ENCODE data around the gene COX6B2. TPM values are rescaled to one million over a fixed set of nuclear protein-coding genes. Genes with fewer than 3 reads are reported as not detected.
"Not testable (repeated sequence)": the region's sequence is repeated elsewhere in the genome, so short reads cannot be mapped to it uniquely, and the experiment has no call there.

Gene COX6B2, protein sequence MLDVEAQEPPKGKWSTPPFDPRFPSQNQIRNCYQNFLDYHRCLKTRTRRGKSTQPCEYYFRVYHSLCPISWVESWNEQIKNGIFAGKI
- 0.78 TPM for polyA plus RNA-seq (ENCODE audit: insufficient read length)
- long read RNA-seq, donor 1, result 0 reads
- long read RNA-seq, donor 2, result 0 reads
- long read RNA-seq, donor 3, result 0 reads
- long read RNA-seq, donor 4, result 0 reads
- long read RNA-seq, donor 5, result 0 reads
- long read RNA-seq, donor 6, result 0 reads
- long read RNA-seq, donor 7, result 0 reads
- long read RNA-seq, donor 8, result 0 reads

DNA sequence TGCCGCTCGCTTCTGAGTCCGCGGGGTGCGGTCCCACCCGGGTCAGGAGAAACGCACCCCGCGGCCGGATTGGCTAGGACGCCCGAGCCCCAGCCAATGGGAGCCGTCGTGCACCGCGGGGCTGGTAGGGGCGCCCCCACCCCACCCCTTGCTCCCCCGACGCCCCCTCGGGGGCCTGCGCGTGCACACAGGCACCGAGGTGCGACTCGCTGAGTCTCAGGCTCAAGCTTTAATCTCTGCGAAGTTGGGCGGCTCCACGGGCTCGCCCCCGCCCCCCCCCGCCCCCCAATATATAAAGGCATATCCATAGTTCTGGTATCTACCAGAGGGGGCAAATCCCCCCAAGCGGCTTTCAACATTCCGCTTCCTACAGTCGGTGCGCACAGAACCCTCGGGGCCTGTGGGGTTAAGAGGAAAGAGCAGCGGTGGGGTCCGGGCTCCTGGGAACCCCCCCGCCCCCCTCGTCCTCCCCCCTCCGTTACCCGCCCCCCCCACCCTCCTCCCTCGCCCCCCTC, at the start of gene COX6B2:
Gene COX6B2, minus strand, starts transcription at position 22 of the 515 bp plus-strand sequence. CDS start 198 bp downstream, outside the sequence.
- DNase-seq, result no peak

DNA sequence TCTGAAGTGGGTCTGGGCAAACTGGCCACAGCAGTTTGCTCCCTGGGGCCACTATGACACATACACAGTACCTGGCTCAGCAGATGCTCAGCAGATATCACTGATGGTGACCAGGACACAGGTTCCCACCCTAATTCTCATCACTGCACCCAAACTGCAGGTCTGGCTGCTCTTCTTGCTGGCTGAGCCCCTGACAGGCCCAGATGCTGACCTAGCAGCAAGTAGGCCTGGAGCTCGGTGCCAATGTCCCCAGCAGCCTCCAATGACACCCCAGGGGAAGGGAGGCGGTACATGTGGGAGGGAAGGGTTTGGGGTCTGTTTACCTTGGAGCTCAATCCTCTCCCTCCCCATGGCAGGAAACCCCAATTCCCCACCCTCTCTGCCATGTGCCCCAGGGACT, 48.0 kb upstream of the COX6B2 start:
- DNase-seq, result no peak

DNA sequence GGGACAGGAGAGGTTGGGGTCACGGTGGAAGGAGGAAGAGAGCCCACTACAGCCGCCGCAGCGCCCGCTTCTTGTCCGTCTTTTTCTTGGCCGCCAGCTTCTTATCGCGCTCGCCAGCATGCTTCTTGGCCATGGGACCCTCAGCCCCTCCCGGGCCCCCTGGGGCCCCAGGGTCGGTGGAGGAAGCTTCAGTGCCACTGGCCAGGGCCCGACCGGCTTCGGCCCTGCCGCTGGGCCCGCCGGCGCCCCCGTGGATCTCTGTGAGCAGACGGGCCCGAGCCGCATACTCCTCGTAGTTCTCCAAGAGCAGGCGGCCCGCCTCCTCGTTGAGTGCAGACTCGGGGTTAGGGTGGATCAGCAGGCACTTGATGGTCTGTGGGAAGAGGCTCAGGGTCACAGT, 46.9 kb upstream of the COX6B2 start:
- not testable (repeated sequence) for DNase-seq

DNA sequence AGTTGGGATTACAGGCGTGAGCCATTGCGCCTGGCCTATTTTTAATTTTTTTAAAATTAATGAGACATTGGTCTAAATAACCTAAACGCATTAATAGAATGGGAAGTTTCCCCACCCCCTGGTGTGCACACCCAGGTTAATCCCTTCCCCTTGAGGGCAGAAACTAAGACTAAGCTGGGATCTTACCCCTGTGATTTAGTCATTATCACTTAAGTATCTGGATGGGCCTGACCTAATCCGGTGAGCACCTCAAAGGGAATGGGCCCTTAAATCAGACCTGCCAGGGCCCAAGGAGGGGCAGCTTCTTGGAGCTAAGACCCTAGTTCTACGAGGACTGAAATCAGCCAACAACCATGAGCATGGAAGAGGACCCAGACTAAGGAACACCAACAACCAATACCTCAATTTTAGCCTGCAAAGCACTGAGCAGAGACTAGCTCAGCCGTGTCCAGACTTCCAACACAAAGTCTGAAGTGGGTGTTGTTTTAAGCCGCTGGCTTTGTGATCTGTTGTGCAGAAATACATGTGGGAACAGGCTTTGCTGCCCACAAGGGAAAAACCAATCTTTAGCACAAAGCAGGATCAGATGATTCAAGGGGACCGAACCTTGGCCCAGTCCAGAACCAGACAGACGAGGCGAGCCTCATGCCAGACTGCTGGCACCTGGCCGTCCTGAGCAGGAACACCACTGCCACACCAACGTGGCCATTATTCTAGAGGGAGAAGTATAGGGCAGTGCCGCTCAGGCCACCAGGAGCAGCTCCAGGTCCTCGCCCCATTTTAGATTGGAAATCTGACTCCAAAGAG, 46.0 kb upstream of the COX6B2 start:
- no peak for DNase-seq

DNA sequence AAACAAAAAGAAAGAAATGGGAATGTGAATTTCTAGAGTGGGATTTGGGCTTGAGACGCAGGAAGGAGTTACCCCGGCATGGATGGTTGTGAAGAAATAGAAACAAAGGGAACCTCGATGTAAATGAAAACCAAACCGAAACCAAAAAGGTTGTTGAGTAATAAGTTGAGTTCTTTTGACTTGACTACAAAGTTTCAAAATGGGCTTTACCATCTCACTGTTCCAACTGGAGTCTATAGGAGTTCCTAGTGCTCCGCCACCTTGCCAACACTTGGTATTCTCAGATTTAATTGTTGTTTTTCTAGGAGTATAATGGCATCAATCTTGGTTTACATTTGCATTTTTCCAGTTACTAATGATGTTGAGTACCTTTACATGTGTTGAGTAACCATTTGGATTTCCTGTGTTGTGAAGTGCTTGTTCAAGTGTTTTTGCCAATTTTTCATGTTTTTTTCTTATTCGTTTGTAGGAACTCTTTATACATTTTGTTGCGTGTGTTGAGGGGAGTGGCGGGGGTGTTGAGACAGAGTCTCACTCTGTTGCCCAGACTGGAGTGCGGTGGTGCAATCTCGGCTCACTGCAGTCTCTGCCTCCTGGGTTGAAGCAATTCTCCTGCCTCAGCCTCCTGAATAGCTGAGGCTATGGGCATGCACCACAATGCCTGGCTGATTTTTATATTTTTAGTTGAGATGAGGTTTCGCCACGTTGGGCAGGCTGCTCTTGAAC, 43.8 kb upstream of the COX6B2 start:
- no peak for DNase-seq

DNA sequence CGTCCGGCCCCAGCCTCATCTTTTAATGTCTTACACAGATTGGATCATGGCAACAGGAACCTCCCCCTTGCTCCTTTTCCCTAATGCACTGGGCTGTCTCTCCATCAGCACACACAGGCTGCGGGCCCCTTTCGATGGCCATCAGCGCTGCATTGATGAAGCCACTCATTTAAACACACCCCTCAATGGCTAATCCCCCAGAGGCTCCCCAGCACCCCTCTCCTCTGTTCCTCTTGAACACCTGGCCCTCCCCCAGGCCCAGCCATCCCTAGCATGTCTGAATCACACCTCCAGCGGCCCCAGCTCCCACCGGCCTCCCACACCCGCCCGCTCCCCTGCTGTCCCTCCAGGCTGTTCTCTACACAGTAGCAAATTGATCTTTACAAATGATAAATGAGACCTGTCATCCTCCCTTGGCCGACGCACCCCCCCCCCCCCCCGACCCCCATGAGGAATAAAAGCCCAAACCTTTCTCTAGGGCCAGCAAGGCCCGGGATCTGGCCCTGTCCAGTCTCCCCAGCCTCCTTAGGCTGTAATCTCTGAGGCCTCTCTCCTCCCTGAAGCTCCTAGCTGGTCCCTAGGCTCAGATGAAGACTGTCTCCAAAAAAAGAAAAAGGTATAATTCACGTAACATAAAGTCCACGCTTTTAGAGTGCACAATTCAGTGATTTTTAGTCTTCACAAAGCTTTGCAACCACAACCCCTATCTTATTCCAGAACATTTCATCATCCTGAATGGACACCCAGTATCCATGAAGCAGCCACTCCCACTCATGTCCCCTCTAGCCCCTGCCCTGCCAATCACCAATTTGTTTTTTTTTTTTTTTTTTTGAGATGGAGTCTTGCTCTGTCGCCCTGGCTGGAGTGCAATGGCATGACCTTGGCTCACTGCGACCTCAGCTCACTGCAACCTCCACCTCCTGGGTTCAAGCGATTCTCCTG, 38.6 kb upstream of the COX6B2 start:
- no peak for DNase-seq

DNA sequence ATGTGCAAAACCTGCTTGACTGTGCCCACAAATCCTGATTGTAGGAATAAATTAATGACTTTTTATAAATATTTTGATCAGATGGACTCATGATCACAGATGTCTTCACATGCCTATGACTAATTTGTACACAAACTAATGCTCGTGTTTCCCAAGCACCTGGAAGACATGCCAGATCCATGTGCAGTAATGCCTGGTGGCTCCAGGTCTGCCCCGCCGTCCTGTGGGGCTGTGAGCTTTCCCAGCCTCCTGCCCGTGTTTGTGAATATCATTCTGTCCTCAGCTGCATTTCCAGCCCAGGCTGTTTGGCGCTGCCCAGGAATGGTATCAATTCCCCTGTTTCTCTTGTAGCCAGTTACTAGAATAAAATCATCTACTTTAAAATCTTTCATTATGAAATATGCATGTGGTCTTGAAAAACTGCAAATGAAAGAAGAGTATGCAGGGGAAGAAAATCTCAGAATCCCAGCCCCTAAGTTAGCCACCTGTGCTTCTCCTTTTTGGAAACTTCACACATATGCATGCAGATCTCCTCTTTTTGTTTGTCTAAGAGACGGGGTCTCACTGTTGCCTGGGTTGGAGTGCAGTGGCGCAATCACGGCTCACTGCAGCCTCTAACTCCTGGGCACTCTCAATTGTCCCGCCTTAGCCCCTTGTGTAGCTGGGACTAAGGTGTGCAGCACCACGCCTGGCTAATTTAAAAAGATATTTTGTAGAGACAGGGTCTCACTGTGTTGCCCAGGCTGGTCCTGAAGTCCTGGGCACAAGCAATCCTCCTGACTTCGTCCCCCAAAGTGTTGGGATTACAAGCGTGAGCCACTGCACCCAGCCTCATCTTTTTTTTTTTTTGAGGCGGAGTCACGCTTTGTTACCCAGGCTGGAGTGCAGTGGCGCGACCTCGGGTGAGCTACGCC, 37.4 kb upstream of the COX6B2 start:
- DNase-seq, result no peak

DNA sequence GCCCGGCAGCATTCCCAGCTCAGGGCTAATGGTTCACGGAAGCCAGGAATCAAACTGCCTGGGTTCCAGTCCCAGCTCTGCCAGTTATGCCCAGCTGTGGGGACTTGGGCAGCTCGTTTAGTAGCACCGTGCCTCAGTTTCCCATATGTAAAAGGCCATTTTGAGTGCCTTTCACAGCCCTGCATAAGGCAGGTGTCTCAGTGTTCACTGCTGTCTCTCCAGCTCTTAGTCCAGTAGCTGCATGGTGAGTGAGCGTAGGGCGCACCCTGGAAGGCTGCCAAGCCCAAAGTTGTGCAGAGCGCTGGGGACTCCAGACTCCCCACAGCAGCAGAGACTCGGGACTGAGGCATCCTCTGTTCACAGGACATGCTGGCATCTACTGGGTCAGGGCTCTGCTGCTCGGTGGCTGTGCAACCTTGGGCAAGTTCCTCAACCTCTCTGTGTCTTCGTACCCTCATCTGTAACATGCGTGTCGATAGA, 36.7 kb upstream of the COX6B2 start:
- DNase-seq, result no peak

DNA sequence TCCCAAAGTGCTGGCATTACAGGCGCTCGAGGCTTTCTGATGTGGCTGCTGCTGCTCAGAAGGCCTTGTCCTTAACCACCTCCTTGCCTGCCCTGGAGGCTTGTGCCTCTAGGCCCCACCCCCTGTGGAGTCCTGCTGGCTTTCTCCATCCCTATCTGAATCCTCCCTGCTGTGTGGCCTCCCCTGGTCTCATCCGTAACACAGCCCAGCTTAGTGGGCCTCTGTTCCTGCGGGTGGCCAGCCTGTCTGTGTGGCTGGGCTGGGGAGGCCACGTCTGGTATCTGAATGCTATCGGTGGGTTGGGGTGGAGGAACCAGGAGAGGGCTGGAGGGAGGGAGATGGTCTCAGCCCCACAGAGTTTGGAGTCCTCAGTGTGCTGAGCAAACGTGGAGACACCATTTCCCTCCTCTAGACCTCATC, 36.0 kb upstream of the COX6B2 start:
- DNase-seq, result no peak

DNA sequence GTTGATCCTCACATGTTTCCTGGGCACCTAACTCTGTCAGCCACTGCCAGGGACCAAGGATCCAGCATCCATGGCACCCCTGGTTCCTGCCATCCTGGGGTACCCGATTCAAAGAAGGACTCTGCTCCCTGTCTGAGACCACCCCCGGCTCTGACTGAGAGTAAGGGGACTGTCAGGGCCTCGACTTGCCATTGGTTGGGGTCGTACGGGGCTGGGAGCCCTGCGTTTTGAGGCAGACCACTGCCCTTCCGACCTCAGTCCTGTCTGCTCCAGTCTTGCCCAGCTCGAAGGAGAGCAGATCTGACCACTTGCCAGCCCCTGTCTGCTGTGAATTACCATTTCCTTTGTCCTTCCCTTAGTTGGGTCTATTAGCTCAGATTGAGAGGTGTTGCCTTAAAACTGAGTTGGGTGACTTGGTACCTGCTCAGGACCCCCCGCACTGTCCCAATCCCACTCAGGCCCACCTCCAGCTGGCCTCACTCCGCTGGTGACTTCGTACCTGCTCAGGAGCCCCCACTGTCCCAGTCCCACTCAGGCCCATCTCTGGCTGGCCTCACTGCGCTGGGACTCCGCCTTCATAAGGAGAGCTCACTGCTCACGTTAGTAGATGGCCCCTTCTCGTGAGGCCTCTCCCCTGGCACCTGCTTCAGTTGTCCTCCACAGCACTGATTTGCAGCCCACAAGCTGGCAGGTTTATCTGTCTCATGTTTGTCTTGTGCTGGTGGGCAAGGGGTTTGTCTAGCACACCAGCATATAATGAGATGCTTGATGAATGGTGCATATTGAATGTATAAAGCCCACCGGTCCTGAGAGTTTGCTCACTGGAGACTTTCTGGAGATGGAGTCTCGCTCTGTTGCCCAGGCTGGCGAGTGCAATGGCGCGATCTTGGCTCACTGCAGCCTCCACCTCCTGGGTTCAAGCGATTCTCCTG, 35.1 kb upstream of the COX6B2 start:
- no peak for DNase-seq

DNA sequence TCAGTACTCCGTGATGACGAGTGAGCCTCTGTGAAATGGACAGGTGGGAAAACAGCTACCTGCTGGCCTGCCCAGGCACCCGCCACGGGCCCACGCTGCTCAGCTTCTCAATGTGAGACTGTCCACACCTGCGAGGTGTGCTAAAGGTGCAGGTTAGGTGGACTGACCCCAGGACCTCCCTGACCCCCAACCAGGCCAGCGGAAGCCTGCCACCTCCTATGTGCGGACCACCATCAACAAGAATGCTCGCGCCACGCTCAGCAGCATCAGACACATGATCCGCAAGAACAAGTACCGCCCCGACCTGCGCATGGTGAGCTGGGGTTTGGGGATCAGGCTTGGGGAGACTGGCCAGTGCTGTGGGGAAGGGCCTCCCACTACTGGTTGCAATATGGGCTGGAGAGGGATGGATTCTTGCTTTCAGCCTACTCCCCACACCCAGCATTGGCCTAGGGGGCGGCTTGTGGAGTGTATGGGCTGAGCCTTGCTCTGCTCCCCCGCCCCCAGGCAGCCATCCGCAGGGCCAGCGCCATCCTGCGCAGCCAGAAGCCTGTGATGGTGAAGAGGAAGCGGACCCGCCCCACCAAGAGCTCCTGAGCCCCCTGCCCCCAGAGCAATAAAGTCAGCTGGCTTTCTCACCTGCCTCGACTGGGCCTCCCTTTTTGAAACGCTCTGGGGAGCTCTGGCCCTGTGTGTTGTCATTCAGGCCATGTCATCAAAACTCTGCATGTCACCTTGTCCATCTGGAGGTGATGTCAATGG, 33.4 kb upstream of the COX6B2 start:
- no peak for DNase-seq

DNA sequence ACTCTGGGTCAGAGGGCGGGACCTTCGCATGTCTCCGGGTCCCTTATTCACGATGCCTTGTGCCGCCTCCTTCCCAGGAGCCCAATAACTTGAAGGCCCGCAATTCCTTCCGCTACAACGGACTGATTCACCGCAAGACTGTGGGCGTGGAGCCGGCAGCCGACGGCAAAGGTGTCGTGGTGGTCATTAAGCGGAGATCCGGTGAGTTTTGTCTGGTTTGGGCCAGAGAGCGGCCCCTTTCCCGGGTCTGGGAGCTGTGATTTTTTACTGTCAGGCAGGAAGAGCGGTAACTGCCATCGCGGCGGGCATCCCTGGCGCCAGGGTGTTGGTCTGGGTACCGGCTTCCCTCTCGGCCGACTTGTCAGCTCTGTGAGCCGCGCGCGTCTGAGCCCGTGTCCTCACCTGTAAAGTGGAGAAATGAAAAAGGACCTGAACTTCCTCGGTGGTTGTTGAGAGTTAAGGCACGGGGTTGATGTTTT, 32.0 kb upstream of the COX6B2 start:
- no peak for DNase-seq

DNA sequence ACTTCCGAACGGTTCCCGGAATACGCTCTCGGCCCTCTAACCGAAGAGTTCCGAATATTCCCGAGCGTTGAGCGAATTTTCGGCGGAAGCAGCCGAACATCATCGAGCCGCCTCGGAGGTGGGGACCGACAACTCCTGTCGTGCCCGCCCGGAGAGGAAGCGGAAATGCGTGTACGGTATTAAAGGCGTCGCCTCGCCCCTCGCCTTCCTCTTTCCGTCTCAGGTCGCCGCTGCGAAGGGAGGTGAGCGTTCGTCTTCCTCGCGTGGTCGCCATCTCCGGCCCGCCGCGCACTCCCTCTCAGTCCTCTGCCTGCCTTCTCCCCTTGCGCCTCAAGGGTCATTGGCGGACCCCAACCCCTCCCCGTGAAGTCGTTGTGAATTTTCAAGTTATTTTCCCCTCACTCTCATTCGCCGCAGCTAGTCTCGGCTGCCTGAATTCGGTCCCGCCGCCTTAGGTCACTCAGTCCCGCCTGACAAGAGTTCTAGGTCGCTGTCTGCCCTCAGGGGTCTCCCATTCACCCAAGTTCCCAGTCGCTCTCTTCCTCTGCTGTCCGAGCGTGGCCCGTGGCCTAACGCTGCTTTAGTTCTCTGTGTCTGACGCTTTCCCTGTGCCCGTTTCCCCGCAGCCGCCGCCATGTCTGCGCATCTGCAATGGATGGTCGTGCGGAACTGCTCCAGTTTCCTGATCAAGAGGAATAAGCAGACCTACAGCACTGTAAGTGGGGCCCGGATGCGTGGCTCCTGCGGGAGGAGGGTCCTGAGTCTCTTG, 31.4 kb upstream of the COX6B2 start, which contains the start of gene RPL28:
Gene RPL28, plus strand, starts transcription at position 209 of the 769 bp plus-strand sequence. Its CDS starts 426 bp downstream, at position 635.
- peak; percentile 99 for DNase-seq

DNA sequence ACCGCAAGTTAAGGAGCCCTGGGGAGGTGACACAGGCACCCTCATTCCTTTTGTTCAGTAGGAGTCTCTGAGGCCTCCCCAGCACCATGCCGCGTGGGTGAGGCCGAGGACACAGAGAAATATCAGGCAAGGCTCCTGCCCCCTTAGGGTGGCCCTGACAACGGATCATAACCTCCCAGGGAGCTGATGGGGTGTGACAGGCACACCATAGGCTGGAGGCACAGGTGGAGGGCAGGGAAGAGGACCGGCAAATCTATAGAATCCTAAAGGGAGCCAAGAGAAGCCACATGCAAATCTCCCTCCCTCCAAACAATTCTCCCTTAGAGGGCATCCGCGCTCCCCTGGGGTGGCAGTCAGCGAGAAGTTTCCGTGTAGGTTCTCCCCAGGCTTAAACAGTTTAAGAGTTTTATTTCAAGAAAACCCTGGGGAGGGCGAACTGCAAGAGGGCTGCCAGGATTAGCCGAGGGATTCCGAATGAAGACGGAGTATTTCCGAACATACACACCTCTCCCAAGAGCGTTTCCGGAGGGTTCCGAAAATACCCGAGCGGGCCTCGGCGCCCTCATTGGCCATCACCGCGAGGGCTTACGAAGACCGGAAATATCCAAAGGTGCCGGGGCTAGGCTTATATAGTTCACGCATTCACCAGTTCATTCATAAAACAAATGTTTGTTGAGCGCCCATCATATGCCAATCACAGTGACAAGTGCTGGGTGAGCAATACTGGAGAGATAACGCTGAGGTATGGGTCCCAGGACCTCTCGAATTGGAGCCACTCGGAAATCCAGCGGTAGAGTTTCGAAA, 30.6 kb upstream of the COX6B2 start:
- peak; percentile 97 for DNase-seq

DNA sequence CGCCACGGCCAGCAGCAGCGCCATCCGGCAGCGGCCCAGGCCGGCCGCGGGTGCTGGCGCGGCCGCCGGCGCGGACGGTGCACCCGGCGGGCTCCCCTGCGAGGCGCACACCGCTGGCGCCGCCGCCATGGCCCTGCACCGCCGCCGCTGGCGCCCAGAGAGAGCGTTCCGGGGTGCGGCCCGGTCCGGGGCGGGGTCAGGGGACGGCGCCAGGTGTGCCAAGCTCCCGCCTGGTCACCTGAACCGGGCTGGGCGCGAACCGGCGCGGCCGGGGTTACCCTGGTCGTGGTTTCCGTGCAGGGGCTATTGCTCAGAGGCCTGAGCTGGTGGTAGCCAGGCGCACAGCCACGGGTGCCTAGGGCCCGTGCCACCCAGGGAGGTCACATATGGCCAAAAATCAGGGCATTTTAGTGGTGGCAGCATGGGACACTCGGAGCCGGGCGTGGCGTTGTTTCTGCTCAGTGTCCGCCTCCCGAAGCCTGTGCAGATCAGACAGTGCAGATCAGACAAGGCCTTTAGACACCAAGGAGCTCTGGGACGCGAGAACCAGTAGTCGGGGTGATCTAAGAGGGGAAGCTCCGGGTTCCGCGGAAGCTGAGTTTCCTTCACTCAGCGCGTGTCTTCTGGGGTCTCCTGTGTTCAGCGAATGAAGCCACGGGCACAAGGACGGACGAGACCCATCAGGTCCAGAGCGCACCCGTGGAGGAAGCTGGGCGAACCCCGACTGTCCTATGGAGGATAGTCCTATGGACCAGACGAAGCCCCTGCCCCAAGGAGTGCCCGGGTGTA, 29.8 kb upstream of the COX6B2 start, which contains the start of gene TMEM238:
Gene TMEM238, minus strand, starts transcription at position 162 of the 789 bp plus-strand sequence. Its CDS starts 33 bp downstream, at position 129.
- DNase-seq, result no peak

Data from left kidney (tissue), 8 donors.